DND-41 (cell line): ENCODE data around the gene TFF2.

Source experiments
- ATAC-seq: fragments of 200-7000 bp; cut with Tn5 transposase; 3 replicates; pipeline ENCODE4 v1.9.1; 2021; ENCODE audit warnings: low read depth; ENCODE audit not compliant: insufficient read depth
- DNase-seq: peaks from one replicate; pipeline ENCODE4 v3.0.0-alpha.2; 2020
- H2AFZ ChIP-seq: 2 replicates; pipeline ENCODE4 v1.6.0; 2012; ENCODE audit warnings: low read depth, low read length
- H3K27ac ChIP-seq: 2 replicates; pipeline ENCODE4 v1.5.1; 2012; ENCODE audit warnings: low read length, inconsistent platforms
- H3K27me3 ChIP-seq: fragments of 200-600 bp; sonication (generic); 2 replicates; pipeline ENCODE4 v1.6.0; 2012; ENCODE audit warnings: low read length, mild to moderate bottlenecking, inconsistent platforms; ENCODE audit not compliant: insufficient read depth, poor library complexity
- H3K36me3 ChIP-seq: 2 replicates; pipeline ENCODE4 v1.5.1; 2012; ENCODE audit warnings: low read length, inconsistent platforms; ENCODE audit not compliant: insufficient read depth
- H3K4me1 ChIP-seq: 2 replicates; pipeline ENCODE4 v1.5.1; 2012; ENCODE audit warnings: mild to moderate bottlenecking, low read length; ENCODE audit not compliant: insufficient read depth
- H3K4me2 ChIP-seq: 2 replicates; pipeline ENCODE4 v1.6.0; 2012; ENCODE audit warnings: mild to moderate bottlenecking, moderate library complexity, low read length, inconsistent platforms; ENCODE audit not compliant: insufficient read depth
- H3K4me3 ChIP-seq, 2 experiments: fragments of 200-600 bp in 1 of 2; shearing (Covaris generic) in 1 of 2; 2 replicates each; pipeline ENCODE4 v1.5.1; 2012 to 2016; ENCODE audit warnings: inconsistent platforms in 2 of 2, low read length in 2 of 2, mild to moderate bottlenecking in 2 of 2, low read depth in 1 of 2, moderate library complexity in 1 of 2
- H3K79me2 ChIP-seq: 2 replicates; pipeline ENCODE4 v1.6.0; 2012; ENCODE audit warnings: low read length, inconsistent platforms; ENCODE audit not compliant: insufficient read depth
- H3K9ac ChIP-seq: 2 replicates; pipeline ENCODE4 v1.6.0; 2012; ENCODE audit warnings: low read depth, mild to moderate bottlenecking, inconsistent platforms, low read length, moderate library complexity
- H3K9me3 ChIP-seq: 2 replicates; pipeline ENCODE4 v1.5.1; 2012; ENCODE audit warnings: low read length, moderate library complexity, mild to moderate bottlenecking, inconsistent platforms; ENCODE audit not compliant: insufficient read depth, severe bottlenecking
- H4K20me1 ChIP-seq: 2 replicates; pipeline ENCODE4 v1.6.0; 2012; ENCODE audit warnings: low read length; ENCODE audit not compliant: insufficient read depth
- EZH2 ChIP-seq: IDR thresholded peaks from 3 replicates; pipeline ENCODE4 v1.6.1; 2012; ENCODE audit warnings: borderline replicate concordance, low read depth, mild to moderate bottlenecking, moderate library complexity, low read length, inconsistent platforms; ENCODE audit not compliant: severe bottlenecking
- TF ChIP-seq, protein P1 (sequence below): IDR thresholded peaks from 2 replicates; pipeline ENCODE4 v1.5.1; 2012; ENCODE audit warnings: borderline replicate concordance, low read length, moderate library complexity, mild to moderate bottlenecking; ENCODE audit not compliant: poor library complexity, severe bottlenecking; ENCODE audit errors: extremely low read depth

TFF2 gene

DNA sequence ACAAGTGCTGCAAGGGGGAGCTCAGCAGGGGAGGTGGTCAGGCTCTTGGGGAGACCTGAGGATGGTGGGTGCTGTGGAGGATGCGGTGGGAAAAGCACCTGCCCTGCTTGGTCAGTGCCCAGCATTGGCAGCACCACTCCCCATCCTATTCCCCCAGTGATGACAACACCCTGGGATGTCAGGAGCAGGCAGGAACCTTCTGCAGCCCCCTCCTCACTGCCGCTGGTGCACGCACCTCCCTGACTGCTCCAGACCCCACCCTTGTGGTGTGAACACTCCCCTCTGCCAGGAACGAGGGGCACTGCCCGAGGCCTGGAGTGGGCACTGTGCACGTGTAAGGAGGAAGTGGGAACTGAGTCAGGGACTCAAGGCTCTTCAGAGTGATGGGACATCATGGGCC lies 32.5 kb upstream of the TFF2 start:
- no peak for DNase-seq

DNA sequence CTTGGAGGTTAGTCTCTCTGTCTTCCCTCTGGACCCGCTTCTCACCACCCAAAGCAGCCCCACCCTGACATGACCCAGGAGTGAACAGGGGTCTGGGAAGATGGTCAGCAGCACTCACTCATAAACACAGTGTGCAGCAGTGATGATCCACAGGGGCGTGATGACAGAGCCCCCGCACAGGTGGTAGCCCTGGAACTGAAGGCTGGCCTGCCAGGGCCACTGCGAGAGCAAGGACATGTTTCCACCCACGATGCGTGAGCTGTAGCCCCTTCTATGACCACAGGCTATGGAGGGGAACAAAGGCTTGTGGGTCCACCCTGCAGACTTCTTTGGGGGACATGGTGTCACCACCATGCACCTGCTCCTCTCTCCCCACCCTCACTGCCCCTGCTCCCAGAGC lies 32.1 kb upstream of the TFF2 start:
- H2AFZ ChIP-seq, result no peak overlapping the region
- H3K4me1 ChIP-seq, result peaks cover 11% of the 10 kb centered on the region
- peaks cover 13% of the 10 kb centered on the region for H3K9me3 ChIP-seq
- no peaks in the 10 kb centered on the region for H3K27me3 ChIP-seq
- no peaks in the 10 kb centered on the region for H3K79me2 ChIP-seq
- no peak overlapping the region for H3K4me2 ChIP-seq
- H3K36me3 ChIP-seq, result peaks cover 8% of the 10 kb centered on the region
- H3K27ac ChIP-seq, result peak overlapping the region; percentile 16; the same call in 1 of the 2 replicates
- ATAC-seq, result no peak
- DNase-seq, result no peak
- H3K9ac ChIP-seq, result no peak overlapping the region
- TF ChIP-seq, protein P1, sequence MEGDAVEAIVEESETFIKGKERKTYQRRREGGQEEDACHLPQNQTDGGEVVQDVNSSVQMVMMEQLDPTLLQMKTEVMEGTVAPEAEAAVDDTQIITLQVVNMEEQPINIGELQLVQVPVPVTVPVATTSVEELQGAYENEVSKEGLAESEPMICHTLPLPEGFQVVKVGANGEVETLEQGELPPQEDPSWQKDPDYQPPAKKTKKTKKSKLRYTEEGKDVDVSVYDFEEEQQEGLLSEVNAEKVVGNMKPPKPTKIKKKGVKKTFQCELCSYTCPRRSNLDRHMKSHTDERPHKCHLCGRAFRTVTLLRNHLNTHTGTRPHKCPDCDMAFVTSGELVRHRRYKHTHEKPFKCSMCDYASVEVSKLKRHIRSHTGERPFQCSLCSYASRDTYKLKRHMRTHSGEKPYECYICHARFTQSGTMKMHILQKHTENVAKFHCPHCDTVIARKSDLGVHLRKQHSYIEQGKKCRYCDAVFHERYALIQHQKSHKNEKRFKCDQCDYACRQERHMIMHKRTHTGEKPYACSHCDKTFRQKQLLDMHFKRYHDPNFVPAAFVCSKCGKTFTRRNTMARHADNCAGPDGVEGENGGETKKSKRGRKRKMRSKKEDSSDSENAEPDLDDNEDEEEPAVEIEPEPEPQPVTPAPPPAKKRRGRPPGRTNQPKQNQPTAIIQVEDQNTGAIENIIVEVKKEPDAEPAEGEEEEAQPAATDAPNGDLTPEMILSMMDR, result no peak
- no peak for TF ChIP-seq EZH2
- H4K20me1 ChIP-seq, result no peaks in the 10 kb centered on the region
- no peak overlapping the region for H3K4me3 ChIP-seq

More for the DNA sequence above, 32.5 kb upstream of the TFF2 start:
- Histone ChIP-seq H3K4me3 (no peak overlapping the region), H2AFZ (no peak overlapping the region), H3K4me1 (peaks cover 11% of the 10 kb centered on the region), H3K4me2 (no peak overlapping the region), H3K79me2 (no peaks in the 10 kb centered on the region), H3K36me3 (peaks cover 8% of the 10 kb centered on the region), H4K20me1 (no peaks in the 10 kb centered on the region), H3K9me3 (peaks cover 13% of the 10 kb centered on the region), H3K27ac (peak overlapping the region; percentile 16; the same call in 1 of the 2 replicates), H3K9ac (no peak overlapping the region), H3K27me3 (no peaks in the 10 kb centered on the region)
- no peak for ATAC-seq
- no peak for TF ChIP-seq EZH2
- TF ChIP-seq, protein P1, result no peak

DNA sequence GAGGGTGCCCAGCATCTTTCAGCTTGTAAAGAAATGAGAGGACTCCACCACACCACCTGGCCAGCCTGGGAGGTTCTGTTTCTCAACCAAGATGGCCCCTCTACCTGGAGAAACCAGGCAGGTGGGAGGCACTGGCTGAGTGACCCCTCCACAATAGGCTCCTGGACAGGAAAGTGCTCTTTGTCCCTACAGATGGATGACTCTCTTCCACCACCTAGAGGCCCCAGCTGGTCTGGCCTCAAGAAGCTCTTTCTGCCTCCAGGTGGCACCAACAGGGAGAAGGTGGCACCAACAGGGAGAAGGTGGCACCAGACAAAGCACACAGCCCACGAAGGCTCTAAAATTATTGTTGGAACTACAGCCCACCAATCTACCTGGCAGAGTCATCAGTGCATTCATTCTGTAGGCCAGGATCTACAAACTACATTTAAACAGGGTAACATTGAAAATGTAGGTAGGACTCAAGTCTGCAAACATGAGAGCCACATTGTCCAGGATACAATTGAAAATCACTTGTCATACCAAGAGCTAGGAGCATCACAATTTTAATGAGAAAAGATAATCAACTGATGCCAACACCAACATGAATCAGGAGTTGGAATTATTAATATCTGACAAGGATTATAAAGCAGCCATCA lies 30.7 kb upstream of the TFF2 start:
- Histone ChIP-seq H3K27me3 (no peaks in the 10 kb centered on the region), H3K4me2 (no peak overlapping the region), H3K4me3 (no peak overlapping the region), H2AFZ (no peak overlapping the region), H4K20me1 (no peaks in the 10 kb centered on the region), H3K4me1 (peaks cover 11% of the 10 kb centered on the region), H3K27ac (no peak overlapping the region), H3K79me2 (no peaks in the 10 kb centered on the region), H3K9ac (no peak overlapping the region), H3K36me3 (peaks cover 8% of the 10 kb centered on the region), H3K9me3 (peaks cover 13% of the 10 kb centered on the region)
- ATAC-seq (peak; percentile 53; the same call in 2 of the 3 replicates), DNase-seq (peak; percentile 47)
- no peak for TF ChIP-seq EZH2
- TF ChIP-seq, protein P1, result peak; percentile 78
